HS-5 (cell line): ENCODE results near the gene MB.

Experiments used
- DNase-seq: peaks from one replicate; pipeline ENCODE4 v3.0.0-alpha.2; 2012; ENCODE audit warnings: low read depth

Gene MB

DNA sequence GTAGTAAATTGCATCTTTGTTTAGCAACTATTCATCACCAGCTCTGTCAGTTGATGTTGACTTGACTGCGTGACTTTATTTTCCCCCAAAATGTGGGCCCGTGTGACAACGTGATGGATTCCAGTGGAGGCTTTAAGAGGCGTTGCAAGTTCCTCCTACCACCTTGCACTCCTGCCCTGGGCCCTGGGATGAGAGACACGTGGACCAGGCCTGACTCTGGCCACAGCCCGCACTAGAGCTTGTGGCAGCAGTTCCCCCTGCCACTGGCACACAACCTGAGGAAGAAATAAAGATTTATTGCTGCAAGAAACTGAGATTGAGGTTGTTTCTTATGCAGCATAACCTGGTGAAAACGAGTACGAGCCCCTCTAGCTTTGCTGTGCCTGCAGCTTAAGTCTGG lies 44.6 kb downstream of the MB start:
- DNase-seq: no peak

DNA sequence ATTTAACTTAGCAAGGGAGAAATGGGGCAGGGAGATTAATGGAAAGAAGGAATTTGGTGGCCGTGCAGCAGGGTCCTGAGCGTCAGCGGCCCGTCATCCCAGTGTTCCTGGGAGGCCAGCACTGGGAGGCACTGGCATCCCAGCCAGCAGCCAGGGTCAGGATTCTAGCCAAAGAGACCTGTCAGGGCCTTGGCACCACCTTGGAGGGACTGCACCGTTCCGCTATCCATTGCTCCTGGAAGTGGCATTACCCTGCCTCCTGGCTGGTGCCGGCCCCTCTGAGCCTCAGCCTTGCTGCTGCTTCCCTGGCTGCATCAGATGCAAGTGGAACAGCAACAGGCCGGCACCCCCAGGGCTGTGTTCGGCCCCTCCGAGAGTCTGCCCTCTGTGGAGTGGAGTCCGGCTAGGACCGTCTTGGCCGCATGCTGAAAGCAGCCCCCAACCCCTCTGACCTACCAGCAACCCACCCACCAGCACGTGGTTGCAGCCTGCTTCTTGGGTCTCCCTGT lies 46.4 kb downstream of the MB start:
- no peak for DNase-seq

DNA sequence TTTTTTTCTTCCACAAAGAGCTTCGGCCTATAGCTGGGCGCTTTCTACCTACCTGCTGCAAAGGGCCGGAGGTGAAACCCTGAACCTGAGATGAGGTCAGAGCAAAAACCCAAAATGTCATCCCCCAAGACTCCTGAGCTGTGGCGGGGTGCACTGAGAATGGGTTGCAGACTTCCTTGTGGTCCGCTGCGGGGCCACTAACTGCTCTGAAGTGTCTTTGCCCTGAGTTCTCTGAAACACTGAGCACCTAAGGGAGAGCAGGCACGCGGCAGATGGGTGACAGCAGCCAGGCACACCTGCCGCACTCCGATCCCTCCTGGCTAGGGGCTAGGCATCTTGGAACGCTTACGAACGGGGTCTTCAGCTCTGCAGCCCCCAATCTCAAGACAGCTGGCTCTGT lies 47.2 kb downstream of the MB start:
- DNase-seq: no peak

DNA sequence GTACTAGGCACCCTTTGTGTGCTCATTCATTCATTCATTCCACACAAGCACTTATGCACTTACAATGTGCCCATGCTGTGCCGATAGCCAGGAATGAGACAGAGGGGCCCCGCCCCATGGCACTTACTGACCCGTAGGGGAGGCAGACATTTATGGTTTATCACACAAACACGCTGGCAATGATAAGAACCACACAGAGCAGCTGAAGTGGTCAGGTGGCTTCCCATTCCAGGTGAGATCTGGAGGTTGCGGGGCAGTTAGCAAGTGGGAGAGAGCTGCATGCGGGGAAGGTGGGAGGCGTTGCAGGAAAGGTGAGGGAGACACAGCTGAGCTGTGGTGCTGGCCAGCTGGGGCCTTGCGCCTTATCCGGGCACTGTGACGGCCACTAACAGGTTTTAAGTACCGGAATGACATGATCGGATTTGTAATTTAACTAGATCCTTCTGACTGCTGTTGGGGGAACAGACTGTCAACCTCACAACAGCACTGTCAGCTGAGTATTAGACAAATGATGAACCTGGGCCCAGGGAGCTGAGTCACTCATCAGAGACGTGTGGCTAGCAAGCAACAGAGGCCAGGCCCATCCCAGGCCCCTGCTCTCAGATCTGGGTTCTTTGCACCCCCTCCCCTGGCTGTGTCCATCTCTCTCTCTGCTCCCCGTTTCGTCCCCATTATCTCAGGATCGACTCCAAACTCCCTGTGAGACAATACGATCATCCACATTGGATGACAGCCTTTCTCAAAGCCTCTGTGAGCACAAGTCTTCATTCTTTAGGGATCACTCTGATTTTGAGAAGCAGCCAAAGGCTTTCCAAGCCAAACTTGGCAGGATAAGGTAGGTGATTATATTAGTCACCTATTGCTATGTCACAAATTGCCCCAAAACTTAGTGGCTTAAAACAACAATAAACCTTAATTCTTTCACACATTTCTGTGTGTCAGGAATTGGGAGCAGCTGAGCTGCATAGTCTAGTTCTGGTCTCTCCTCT lies 48.1 kb downstream of the MB start:
- DNase-seq: peak; percentile 52

GRCh38 chr22:35567351-35568141 lies 49.6 kb downstream of the MB start:
- DNase-seq: no peak

GRCh38 chr22:35564975-35565867 lies 51.9 kb downstream of the MB start:
- no peak for DNase-seq

- DNase-seq: no peak
These were observed 53.9 kb downstream of the MB start for GRCh38 chr22:35563211-35563610.

DNA sequence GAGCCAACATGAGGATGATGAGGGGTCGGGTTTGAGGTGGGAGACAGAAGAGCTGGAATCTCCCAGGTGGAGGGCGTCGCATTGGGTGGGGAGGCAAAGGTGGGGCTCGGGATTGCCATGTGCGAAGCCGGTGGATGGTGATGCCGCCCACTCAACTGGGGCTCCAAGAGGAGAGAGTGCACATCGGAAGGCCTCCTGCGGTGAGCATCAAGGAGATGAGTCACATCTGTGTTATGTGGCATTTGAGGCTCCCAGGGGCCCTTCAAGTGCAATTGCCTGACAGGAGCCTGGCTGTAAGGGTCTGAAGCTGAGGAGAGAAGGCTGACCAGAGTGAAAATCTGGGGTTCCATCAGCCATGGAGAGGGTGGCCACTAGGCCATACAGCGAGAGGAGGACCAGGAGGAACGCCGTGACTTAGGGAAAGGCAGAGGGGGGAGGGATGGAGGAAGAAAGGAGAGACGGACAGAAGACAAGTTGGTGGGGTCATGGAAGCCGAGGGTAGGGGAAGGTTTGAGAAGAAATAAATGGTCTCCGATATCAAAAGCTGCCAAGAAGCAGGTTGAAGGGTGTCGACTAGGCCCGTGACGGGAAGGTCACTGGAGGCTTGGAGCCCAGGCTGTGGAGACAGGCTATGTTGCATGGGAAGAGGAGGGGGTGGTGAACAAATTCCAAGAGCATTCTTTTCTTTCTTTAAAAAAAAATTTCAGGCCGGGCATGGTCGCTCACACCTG lies 55.2 kb downstream of the MB start:
- DNase-seq: peak; percentile 43

DNA sequence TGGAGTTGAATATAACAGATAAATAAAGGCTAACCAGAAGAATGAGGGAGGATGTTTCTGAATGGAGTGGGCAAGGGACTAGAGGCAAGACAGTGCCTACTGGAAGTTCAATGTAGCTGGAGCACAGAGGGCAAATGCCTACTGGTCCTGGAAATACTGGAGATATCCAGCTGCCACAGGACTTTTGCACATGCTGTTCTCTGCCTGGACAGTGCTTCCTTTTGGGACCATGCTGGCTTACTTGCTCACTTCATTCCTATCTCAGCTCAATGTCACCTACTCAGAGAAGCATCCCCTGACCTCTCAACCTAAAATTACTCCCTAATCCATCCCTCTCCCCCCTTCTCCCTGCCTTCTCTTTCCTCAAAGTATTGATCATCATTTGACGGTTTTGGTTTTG lies 56.3 kb downstream of the MB start:
- no peak for DNase-seq

GRCh38 chr22:35560366-35560765 lies 56.8 kb downstream of the MB start:
- DNase-seq: no peak

- DNase-seq: no peak
These were observed 57.6 kb downstream of the MB start for GRCh38 chr22:35559354-35560005.

DNA sequence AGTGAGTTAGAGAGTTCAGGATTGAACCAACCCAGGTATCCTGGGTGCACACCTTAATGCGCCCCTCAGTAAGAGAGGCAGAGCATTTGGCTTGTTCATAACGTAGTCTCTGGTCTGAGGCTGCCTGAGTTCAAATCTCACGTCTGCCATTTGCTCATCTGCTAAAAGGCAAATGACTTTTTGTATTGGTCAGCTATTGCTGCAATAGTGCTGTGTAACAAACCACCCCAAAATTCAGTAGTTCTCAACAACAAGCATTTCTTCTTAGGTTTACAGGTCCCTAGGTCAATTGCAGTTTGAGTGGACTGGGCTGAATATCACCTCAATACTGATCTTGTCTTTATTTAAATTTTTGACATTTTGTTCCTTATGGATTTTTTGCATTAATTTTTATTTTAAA lies 58.4 kb downstream of the MB start:
- no peak for DNase-seq

GRCh38 chr22:35558031-35558430 lies 59.1 kb downstream of the MB start:
- DNase-seq: no peak
